Measurements from ENCODE around the gene EBF3. TPM values are rescaled to one million over a fixed set of nuclear protein-coding genes. Genes with fewer than 3 reads are reported as not detected.

EBF3 gene
- total and polyA plus RNA-seq, 2 donors (not counting 3 experiments of a cell fraction or from before 2014, with no cell fraction given): 0.92 to 2.7 TPM

DNA sequence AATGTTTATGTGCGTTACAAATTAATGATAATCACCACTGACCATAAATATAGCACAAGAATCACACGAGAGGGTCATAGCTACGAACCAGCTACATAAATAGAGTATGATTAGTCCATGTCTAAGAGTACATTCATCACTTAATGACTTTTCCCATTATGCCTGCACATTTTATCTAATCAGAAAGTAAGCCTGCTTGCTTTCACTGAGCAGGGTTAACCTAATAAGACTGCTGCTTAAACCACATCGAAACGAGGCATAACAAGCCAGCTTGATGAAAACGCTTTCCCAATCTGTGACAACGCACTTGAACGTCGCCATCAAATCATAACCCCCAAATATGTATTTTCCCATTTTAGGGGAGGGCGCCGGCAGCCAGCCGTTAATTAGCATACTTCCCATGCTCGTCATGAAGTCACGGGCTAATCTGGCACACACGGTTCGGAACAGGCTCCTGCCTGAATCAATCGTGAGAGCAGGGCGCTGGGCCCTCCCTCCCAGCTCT lies 71.5 kb downstream of the EBF3 start:
- CTCF ChIA-PET: no interaction called here
- H3K27me3 ChIP-seq (ENCODE audit: control insufficient read depth in 2 of 2, insufficient read depth in 2 of 2, low read length in 2 of 2): no peaks in the 10 kb centered on the region
- H3K9me3 ChIP-seq (replicated peaks; ENCODE audit: control insufficient read depth, insufficient read depth, low read length): no peaks in the 10 kb centered on the region
- dilution Hi-C loops (cut with MboI; ENCODE audit: extremely low pct_ligation_motif_present, low sequenced_read_pairs) (no loop called here), intact Hi-C loops (cut with micrococcal nuclease) (no loop called here)
- DNase-seq (ENCODE audit: low read depth, low spot score) (no peak), FAIRE-seq (no peak)
- H3K36me3 ChIP-seq (ENCODE audit: control insufficient read depth in 2 of 2, extremely low read depth in 1 of 2, insufficient read depth in 2 of 2, low read length in 2 of 2): no peaks in the 10 kb centered on the region
- no peak overlapping the region for H3K9ac ChIP-seq (replicated peaks; ENCODE audit: extremely low read depth, insufficient read depth, low read length)
- no peak overlapping the region for H3K4me2 ChIP-seq (ENCODE audit: insufficient read depth, low read length)
- H4K20me1 ChIP-seq (replicated peaks; ENCODE audit: control insufficient read depth, extremely low read depth, insufficient read depth, low read length): no peaks in the 10 kb centered on the region
- H3K79me2 ChIP-seq (ENCODE audit: control insufficient read depth, insufficient read depth, low read length): no peaks in the 10 kb centered on the region
- H3K27ac ChIP-seq (ENCODE audit: insufficient read depth, low read depth, low read length): no peak overlapping the region
- BruUV-seq (replicated peaks): no TSS peak
- H3K4me3 ChIP-seq (replicated peaks in 1 of 3; ENCODE audit: insufficient read depth in 1 of 3, low read depth in 1 of 3, low read length in 3 of 3): no peak overlapping the region
- POLR2A ChIA-PET: no interaction called here
- no peak overlapping the region for H2AFZ ChIP-seq (ENCODE audit: low read depth, low read length)
- no peaks in the 10 kb centered on the region for H3K4me1 ChIP-seq (ENCODE audit: control insufficient read depth, extremely low read depth, insufficient read depth, low read length)
- TF ChIP-seq GATA2 (IDR thresholded peaks at IDR 0.05; ENCODE audit: insufficient read depth, insufficient read length, low read depth, low read length): no peak
- TF ChIP-seq JUN (IDR thresholded peaks at IDR 0.05; ENCODE audit: borderline replicate concordance, insufficient read depth, insufficient read length, low read depth): no peak
- no peak for TF ChIP-seq MYC (IDR thresholded peaks at IDR 0.05; ENCODE audit: low read depth, low read length)
- TF ChIP-seq, protein P1, sequence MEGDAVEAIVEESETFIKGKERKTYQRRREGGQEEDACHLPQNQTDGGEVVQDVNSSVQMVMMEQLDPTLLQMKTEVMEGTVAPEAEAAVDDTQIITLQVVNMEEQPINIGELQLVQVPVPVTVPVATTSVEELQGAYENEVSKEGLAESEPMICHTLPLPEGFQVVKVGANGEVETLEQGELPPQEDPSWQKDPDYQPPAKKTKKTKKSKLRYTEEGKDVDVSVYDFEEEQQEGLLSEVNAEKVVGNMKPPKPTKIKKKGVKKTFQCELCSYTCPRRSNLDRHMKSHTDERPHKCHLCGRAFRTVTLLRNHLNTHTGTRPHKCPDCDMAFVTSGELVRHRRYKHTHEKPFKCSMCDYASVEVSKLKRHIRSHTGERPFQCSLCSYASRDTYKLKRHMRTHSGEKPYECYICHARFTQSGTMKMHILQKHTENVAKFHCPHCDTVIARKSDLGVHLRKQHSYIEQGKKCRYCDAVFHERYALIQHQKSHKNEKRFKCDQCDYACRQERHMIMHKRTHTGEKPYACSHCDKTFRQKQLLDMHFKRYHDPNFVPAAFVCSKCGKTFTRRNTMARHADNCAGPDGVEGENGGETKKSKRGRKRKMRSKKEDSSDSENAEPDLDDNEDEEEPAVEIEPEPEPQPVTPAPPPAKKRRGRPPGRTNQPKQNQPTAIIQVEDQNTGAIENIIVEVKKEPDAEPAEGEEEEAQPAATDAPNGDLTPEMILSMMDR (IDR thresholded peaks at IDR 0.05; ENCODE audit: extremely low read depth in 1 of 2, insufficient read depth in 1 of 2, low read depth in 1 of 2, low read length in 2 of 2): no peak
- TF ChIP-seq POLR2AphosphoS5 (IDR thresholded peaks at IDR 0.05; ENCODE audit: insufficient read depth, low read depth, low read length): no peak
- H3K9me1 ChIP-seq (replicated peaks; ENCODE audit: control insufficient read depth, extremely low read depth, insufficient read depth, low read length): no peaks in the 10 kb centered on the region

DNA sequence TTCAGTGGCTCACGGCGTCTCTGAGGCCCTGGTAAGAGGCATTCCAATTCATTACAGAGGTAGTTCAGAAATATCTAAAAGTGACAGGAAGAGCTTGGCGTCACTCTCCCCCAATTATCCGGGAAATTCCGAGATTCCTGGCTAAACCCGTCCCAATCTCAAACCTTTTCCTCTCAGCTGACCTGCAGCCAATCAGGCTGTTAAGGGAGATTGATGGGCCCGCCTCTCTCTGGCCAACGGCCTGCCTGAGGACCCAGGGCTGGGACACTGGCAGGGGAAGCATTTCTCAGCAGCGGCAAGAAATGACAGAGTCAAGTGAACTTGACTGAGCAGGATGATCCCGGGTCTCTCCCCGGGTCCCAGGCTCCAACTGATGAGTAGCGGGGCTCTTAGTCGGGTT lies 72.3 kb downstream of the EBF3 start:
- DNase-seq (ENCODE audit: low read depth, low spot score) (no peak), FAIRE-seq (no peak)
- Histone ChIP-seq H3K4me3 (replicated peaks in 1 of 3; ENCODE audit: insufficient read depth in 1 of 3, low read depth in 1 of 3, low read length in 3 of 3) (no peak overlapping the region), H2AFZ (ENCODE audit: low read depth, low read length) (no peak overlapping the region), H3K9me3 (replicated peaks; ENCODE audit: control insufficient read depth, insufficient read depth, low read length) (no peaks in the 10 kb centered on the region), H3K27ac (ENCODE audit: insufficient read depth, low read depth, low read length) (no peak overlapping the region), H3K27me3 (ENCODE audit: control insufficient read depth in 2 of 2, insufficient read depth in 2 of 2, low read length in 2 of 2) (no peaks in the 10 kb centered on the region), H3K36me3 (ENCODE audit: control insufficient read depth in 2 of 2, extremely low read depth in 1 of 2, insufficient read depth in 2 of 2, low read length in 2 of 2) (no peaks in the 10 kb centered on the region), H3K79me2 (ENCODE audit: control insufficient read depth, insufficient read depth, low read length) (no peaks in the 10 kb centered on the region), H4K20me1 (replicated peaks; ENCODE audit: control insufficient read depth, extremely low read depth, insufficient read depth, low read length) (no peaks in the 10 kb centered on the region), H3K9ac (replicated peaks; ENCODE audit: extremely low read depth, insufficient read depth, low read length) (no peak overlapping the region), H3K4me1 (ENCODE audit: control insufficient read depth, extremely low read depth, insufficient read depth, low read length) (no peaks in the 10 kb centered on the region), H3K4me2 (ENCODE audit: insufficient read depth, low read length) (no peak overlapping the region), H3K9me1 (replicated peaks; ENCODE audit: control insufficient read depth, extremely low read depth, insufficient read depth, low read length) (no peaks in the 10 kb centered on the region)
- CTCF ChIA-PET: no interaction called here
- intact Hi-C loops (cut with micrococcal nuclease) (no loop called here), dilution Hi-C loops (cut with MboI; ENCODE audit: extremely low pct_ligation_motif_present, low sequenced_read_pairs) (no loop called here)
- TF ChIP-seq POLR2A (IDR thresholded peaks at IDR 0.05; ENCODE audit: low read depth, low read length): no peak
- BruUV-seq (replicated peaks): no TSS peak
- POLR2A ChIA-PET: no interaction called here
